ENCODE results near the gene CFL2. TPM values are rescaled to one million over a fixed set of nuclear protein-coding genes. Genes with fewer than 3 reads are reported as not detected.
"Not testable (repeated sequence)": the region's sequence is repeated elsewhere in the genome, so short reads cannot be mapped to it uniquely, and the experiment has no call there.

Gene CFL2
- polyA plus RNA-seq, 3 donors, result 2.0 to 3.8 (median 3.5) TPM

GRCh38 chr14:34742270-34743115 is 28.1 kb upstream of the CFL2 start:
- H3K36me3 ChIP-seq (replicated peaks in 1 of 2; ENCODE audit: control insufficient read depth in 1 of 2, insufficient read depth in 2 of 2, low read length in 2 of 2), result no peaks in the 10 kb centered on the region
- H3K4me1 ChIP-seq (ENCODE audit: control insufficient read depth in 1 of 2, insufficient read depth in 2 of 2, low read length in 2 of 2), result peaks cover 6 to 9% of the 10 kb centered on the region in 2 donors
- no peaks in the 10 kb centered on the region for H3K9me3 ChIP-seq (replicated peaks in 1 of 2; ENCODE audit: control insufficient read depth in 1 of 2, insufficient read depth in 1 of 2, low read length in 2 of 2)
- H4K20me1 ChIP-seq (ENCODE audit: insufficient read depth, low read length), result no peaks in the 10 kb centered on the region
- no peak for TF ChIP-seq CTCF (IDR thresholded peaks at IDR 0.05)
- no CpG with 5 or more reads among the region's 8 CpGs for WGBS (ENCODE audit: insufficient coverage)
- DNase-seq, result no peak
- H3K9me3 Mint-ChIP-seq, result peaks cover 0 to 11% (median 6%) of the 10 kb centered on the region in 7 donors
- no peak overlapping the region for H3K27ac ChIP-seq (ENCODE audit: low read depth in 1 of 2, low read length in 2 of 2)
- no peak overlapping the region for H3K4me3 ChIP-seq (replicated peaks in 1 of 3; ENCODE audit: low read depth in 2 of 3, low read length in 3 of 3)
- peaks cover 22% of the 10 kb centered on the region for H3K4me1 Mint-ChIP-seq
- H3K27me3 ChIP-seq (ENCODE audit: control insufficient read depth in 2 of 2, insufficient read depth in 2 of 2, low read length in 2 of 2), result no peaks in the 10 kb centered on the region
- no peak overlapping the region for H3K4me2 ChIP-seq (replicated peaks; ENCODE audit: extremely low read depth, low read length, poor library complexity, severe bottlenecking)
- intact Hi-C loops (cut with micrococcal nuclease), result no loop called here
- H3K27ac Mint-ChIP-seq, result peak overlapping the region in 3 of 7 donors; percentile 26 to 70 (median 46)
- no peak overlapping the region for H3K9ac ChIP-seq (ENCODE audit: insufficient read depth, low read length, poor library complexity, severe bottlenecking)
- no peaks in the 10 kb centered on the region for H3K27me3 Mint-ChIP-seq (ENCODE audit: low read depth in 3 of 3)
- H3K36me3 Mint-ChIP-seq, result no peaks in the 10 kb centered on the region
- no peaks in the 10 kb centered on the region for H3K79me2 ChIP-seq (ENCODE audit: insufficient read depth, low read length)
- H2AFZ ChIP-seq (ENCODE audit: insufficient read depth, low read depth, low read length, poor library complexity, severe bottlenecking), result peak overlapping the region; percentile 40
- peak overlapping the region in 1 of 2 donors; percentile 46 for H3K4me3 Mint-ChIP-seq

GRCh38 chr14:34741840-34742239 is 27.4 kb upstream of the CFL2 start:
- TF ChIP-seq CTCF (IDR thresholded peaks at IDR 0.05), result no peak
- H4K20me1 ChIP-seq (ENCODE audit: insufficient read depth, low read length), result no peaks in the 10 kb centered on the region
- no peaks in the 10 kb centered on the region for H3K79me2 ChIP-seq (ENCODE audit: insufficient read depth, low read length)
- H3K4me2 ChIP-seq (replicated peaks; ENCODE audit: extremely low read depth, low read length, poor library complexity, severe bottlenecking), result no peak overlapping the region
- peaks cover 6 to 9% of the 10 kb centered on the region in 2 donors for H3K4me1 ChIP-seq (ENCODE audit: control insufficient read depth in 1 of 2, insufficient read depth in 2 of 2, low read length in 2 of 2)
- H3K4me3 Mint-ChIP-seq, result no peak overlapping the region
- no peaks in the 10 kb centered on the region for H3K27me3 ChIP-seq (ENCODE audit: control insufficient read depth in 2 of 2, insufficient read depth in 2 of 2, low read length in 2 of 2)
- no CpG with 5 or more reads among the region's 1 CpG for WGBS (ENCODE audit: insufficient coverage)
- H3K4me1 Mint-ChIP-seq, result peaks cover 23% of the 10 kb centered on the region
- no peak for DNase-seq
- intact Hi-C loops (cut with micrococcal nuclease), result no loop called here
- no peak overlapping the region for H2AFZ ChIP-seq (ENCODE audit: insufficient read depth, low read depth, low read length, poor library complexity, severe bottlenecking)
- no peaks in the 10 kb centered on the region for H3K27me3 Mint-ChIP-seq (ENCODE audit: low read depth in 3 of 3)
- H3K27ac ChIP-seq (ENCODE audit: low read depth in 1 of 2, low read length in 2 of 2), result no peak overlapping the region
- no peaks in the 10 kb centered on the region for H3K36me3 Mint-ChIP-seq
- no peak overlapping the region for H3K4me3 ChIP-seq (replicated peaks in 1 of 3; ENCODE audit: low read depth in 2 of 3, low read length in 3 of 3)
- H3K9me3 Mint-ChIP-seq, result peaks cover 0 to 11% (median 6%) of the 10 kb centered on the region in 7 donors
- H3K9me3 ChIP-seq (replicated peaks in 1 of 2; ENCODE audit: control insufficient read depth in 1 of 2, insufficient read depth in 1 of 2, low read length in 2 of 2), result no peaks in the 10 kb centered on the region
- H3K36me3 ChIP-seq (replicated peaks in 1 of 2; ENCODE audit: control insufficient read depth in 1 of 2, insufficient read depth in 2 of 2, low read length in 2 of 2), result no peaks in the 10 kb centered on the region
- H3K9ac ChIP-seq (ENCODE audit: insufficient read depth, low read length, poor library complexity, severe bottlenecking), result no peak overlapping the region
- peak overlapping the region in 1 of 7 donors; percentile 21 for H3K27ac Mint-ChIP-seq

- H3K36me3 ChIP-seq (replicated peaks in 1 of 2; ENCODE audit: control insufficient read depth in 1 of 2, insufficient read depth in 2 of 2, low read length in 2 of 2); H3K4me3 Mint-ChIP-seq; H3K27me3 Mint-ChIP-seq (ENCODE audit: low read depth in 3 of 3); H3K4me3 ChIP-seq (replicated peaks in 1 of 3; ENCODE audit: low read depth in 2 of 3, low read length in 3 of 3); H3K36me3 Mint-ChIP-seq; H3K4me2 ChIP-seq (replicated peaks; ENCODE audit: extremely low read depth, low read length, poor library complexity, severe bottlenecking); H3K9me3 ChIP-seq (replicated peaks in 1 of 2; ENCODE audit: control insufficient read depth in 1 of 2, insufficient read depth in 1 of 2, low read length in 2 of 2); DNase-seq; H3K27ac ChIP-seq (ENCODE audit: low read depth in 1 of 2, low read length in 2 of 2); H3K79me2 ChIP-seq (ENCODE audit: insufficient read depth, low read length); H2AFZ ChIP-seq (ENCODE audit: insufficient read depth, low read depth, low read length, poor library complexity, severe bottlenecking); intact Hi-C loops (cut with micrococcal nuclease); H4K20me1 ChIP-seq (ENCODE audit: insufficient read depth, low read length); H3K9ac ChIP-seq (ENCODE audit: insufficient read depth, low read length, poor library complexity, severe bottlenecking); H3K4me1 ChIP-seq (ENCODE audit: control insufficient read depth in 1 of 2, insufficient read depth in 2 of 2, low read length in 2 of 2); H3K27me3 ChIP-seq (ENCODE audit: control insufficient read depth in 2 of 2, insufficient read depth in 2 of 2, low read length in 2 of 2); H3K27ac Mint-ChIP-seq: not testable (repeated sequence)
- WGBS (ENCODE audit: insufficient coverage), result 100% methylated on average over 3 of the region's 6 CpGs
- Mint-ChIP-seq H3K9me3 (peaks cover 0 to 11% (median 6%) of the 10 kb centered on the region in 7 donors), H3K4me1 (peaks cover 23% of the 10 kb centered on the region)
These were observed 25.7 kb upstream of the CFL2 start for GRCh38 chr14:34740139-34740538.
